Myocyte (in vitro differentiated cells): Measurements from ENCODE around the gene KRT74. TPM values are rescaled to one million over a fixed set of nuclear protein-coding genes. Genes with fewer than 3 reads are reported as not detected.

Experiments
- DNase-seq: peaks from one replicate; pipeline ENCODE4 v3.0.0-alpha.2; 2012; ENCODE audit warnings: low read depth
- polyA plus RNA-seq: library from polyadenylated mRNA; unstranded; fragments of >200 nt; gene quantifications from one replicate; pipeline ENCODE4 v1.2.1, GENCODE V29; 2012; ENCODE audit warnings: missing spikeins
- total RNA-seq: library from RNA; depleted of rRNA; stranded (reverse); fragments of >200 nt; gene quantifications from 2 replicates; pipeline ENCODE4 v1.2.3, GENCODE V29; 2014

The KRT74 gene
- not detected in 2 replicates for total RNA-seq
- polyA plus RNA-seq, result not detected

GRCh38 chr12:52573743-52574142 is at the start of gene KRT74:
Gene KRT74, minus strand, starts transcription at chr12:52573843. Its CDS starts 66 bp downstream, at chr12:52573777.
- no peak for DNase-seq

GRCh38 chr12:52622349-52622748 is 48.7 kb upstream of the KRT74 start:
- peak; percentile 9 for DNase-seq

DNA sequence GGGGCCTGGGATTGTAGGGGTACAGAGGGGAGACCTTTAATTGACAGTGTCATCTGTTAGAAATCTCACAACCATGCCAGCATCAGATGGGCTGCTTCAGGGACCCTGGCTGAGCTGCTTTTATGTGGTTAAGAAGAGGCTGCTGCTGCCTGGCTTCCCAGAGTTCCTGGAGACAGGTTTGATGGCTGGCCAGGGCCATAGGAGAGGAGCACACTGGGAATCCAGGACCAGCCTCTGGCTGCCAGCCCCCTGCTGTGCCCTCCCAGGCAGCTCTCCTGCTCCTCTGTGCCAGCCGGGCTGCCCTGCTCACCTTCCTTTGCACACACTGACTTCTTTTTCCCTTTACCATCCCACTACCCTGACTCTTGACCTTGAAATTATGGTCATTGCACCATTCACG is 45.2 kb upstream of the KRT74 start:
- no peak for DNase-seq

- no peak for DNase-seq
Measured at GRCh38 chr12:52618216-52618615, 44.6 kb upstream of the KRT74 start, which contains the start of gene KRT73. Gene KRT73, minus strand, starts transcription at chr12:52618559. Its CDS starts 35 bp downstream, at chr12:52618524.

DNA sequence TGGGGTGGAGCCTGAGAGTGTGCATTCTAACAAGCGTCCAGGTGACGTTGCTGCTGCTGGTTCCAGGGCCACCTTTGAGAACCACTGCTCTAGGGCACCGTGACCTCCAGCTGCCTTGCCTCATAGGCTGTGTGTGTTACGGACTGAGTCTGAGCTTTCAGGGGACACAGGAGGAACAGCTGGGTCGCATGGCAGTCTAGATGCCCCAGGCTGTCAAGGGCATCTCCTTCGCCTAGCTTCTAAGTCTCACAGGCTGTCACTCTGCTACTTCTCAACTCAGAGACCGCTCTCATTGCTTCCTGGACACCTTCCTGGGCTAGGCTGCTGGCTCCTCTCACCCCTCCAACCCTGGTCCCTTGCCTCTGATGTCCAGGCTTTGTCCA is 43.8 kb upstream of the KRT74 start:
- DNase-seq, result no peak

GRCh38 chr12:52616680-52617402 is 43.2 kb upstream of the KRT74 start:
- no peak for DNase-seq

DNA sequence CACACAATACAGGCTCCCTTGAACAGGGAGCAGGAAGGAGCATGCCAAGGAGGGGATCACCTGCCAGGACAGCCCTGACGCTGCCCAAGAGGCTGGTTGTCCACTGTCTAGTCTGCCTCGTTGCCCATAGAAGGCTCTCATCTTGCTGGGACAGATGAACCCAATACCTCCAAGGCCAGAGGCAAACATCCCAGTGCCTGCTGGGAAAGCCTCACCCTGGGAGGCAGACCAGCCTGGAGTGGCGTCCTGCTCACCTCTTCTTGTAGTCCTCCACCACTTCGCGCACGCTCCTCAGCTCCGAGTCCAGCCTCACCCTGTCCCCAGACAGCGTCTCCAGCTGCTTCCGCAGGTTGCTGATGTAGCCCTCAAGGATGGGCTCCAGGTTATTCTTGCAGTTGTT is 42.3 kb upstream of the KRT74 start:
- no peak for DNase-seq

GRCh38 chr12:52615208-52615868 is 41.7 kb upstream of the KRT74 start:
- no peak for DNase-seq

DNA sequence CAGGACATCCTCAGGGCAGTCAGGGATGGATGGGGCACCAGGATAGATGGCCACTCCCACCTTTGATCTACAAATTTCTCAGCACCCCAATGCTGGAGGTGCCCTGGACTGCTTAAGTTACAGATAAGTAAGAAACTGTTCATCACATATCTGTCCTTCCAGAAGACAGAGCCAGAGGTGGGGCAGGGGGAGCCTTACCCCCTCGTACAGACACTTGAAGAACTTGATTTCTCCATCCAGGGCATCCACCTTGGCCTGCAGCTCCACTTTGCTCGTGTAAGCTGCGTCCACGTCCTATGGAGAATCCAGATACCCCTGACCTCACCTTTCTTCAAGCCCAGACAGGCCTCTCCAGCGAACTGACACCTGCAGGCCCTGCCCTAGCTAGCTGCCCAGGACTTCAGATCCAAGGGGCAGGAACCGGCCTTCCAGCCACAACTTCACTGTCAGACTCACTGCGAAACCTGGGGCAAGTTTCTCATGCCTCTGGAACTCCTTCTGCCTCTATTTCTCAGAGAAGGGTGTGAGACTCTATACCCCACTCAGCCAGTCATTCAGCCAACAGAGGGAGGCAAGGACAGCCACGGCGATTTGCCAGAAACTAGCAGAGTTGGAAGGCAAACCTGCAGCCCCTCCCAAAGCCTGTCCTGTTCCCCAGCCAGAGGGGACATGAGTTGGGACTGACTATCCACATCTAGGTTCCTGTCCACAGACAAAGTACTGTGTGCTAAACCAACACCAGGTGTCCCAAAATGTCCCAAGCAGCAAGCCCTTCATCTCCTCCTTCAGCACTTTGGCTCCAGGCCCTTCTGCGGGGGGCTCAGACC is 41.0 kb upstream of the KRT74 start:
- DNase-seq, result no peak

- DNase-seq, result no peak
Measured at GRCh38 chr12:52613384-52614030, 39.9 kb upstream of the KRT74 start.

- no peak for DNase-seq
Measured at GRCh38 chr12:52612431-52613383, 39.1 kb upstream of the KRT74 start.

DNA sequence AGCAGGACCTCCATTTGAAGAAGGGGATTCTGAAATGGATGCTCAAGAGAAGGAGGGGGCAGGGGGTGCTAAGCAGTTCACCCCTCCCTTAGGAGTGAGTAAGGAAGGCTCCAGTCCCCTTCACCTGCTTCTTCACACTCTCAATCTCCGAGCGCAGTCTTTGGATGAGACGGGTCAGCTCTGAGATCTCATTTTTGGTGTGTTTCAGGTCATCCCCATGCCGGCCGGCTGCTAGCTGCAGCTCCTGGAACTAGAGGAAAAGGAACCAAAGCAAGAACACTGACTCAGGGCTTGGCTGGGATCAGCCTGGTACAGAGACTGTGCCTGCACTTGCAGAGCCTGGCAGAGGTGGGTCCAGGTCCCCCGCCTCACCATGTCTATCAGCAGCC is 37.4 kb upstream of the KRT74 start:
- no peak for DNase-seq

GRCh38 chr12:52608826-52609630 is 35.4 kb upstream of the KRT74 start:
- no peak for DNase-seq

GRCh38 chr12:52608161-52608560 is 34.5 kb upstream of the KRT74 start:
- DNase-seq, result no peak

DNA sequence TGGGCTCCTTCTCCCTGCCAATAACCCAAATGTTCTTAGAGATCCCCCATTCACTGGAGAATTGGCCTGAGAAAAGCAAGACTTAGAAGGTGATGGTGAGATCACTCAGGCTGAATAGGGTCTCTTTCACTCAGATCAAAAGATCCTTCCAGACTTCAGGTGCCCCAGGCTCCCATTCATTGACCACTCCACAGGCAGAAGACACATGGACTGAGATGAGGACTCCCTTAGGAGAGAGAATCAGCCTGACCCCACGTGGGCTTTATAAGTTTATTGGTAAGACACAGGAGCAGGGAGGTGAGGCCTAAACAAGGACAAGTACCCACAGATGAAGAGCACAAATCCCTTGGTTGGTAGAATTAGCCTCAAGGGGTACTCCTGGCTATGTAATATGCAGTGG is 33.7 kb upstream of the KRT74 start:
- no peak for DNase-seq

- no peak for DNase-seq
Measured at GRCh38 chr12:52606581-52607218, 33.1 kb upstream of the KRT74 start.

DNA sequence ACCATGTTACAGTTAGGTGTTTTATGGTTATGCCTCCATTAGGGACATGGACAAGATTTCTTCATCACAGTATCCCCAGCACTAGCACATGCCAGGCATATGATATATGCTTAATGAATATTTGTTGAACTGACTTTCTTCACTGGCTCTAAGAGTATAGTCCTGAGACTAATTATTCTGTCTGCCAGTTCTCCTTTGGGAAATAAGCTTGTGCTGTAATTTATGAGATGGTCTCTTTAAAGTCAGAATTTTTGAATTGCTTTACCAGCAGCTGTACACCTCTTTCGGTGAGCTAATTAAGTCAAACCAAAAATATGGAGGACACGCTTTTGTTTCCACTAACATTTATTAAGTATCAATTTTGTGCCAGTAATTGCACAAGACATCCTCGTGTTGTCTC is 32.5 kb upstream of the KRT74 start:
- no peak for DNase-seq

DNA sequence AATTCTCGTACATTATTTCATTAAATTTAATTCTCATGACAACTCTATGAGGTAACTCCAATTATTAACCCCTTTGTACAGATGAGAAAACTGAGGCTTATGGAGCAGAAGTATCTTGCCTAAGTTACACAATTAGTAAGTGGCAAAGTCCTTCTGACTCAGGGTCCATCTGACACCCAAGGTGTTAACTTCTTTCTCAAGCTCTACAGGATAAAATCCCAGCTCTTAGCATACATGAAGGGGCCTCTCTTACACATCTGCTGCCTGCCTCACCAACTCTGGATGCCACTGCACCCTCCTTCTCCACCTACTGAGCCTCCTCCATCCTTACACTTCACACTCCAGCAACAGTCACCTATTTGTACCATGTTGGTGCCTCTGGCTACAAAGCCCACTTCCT is 31.9 kb upstream of the KRT74 start:
- DNase-seq, result no peak

DNA sequence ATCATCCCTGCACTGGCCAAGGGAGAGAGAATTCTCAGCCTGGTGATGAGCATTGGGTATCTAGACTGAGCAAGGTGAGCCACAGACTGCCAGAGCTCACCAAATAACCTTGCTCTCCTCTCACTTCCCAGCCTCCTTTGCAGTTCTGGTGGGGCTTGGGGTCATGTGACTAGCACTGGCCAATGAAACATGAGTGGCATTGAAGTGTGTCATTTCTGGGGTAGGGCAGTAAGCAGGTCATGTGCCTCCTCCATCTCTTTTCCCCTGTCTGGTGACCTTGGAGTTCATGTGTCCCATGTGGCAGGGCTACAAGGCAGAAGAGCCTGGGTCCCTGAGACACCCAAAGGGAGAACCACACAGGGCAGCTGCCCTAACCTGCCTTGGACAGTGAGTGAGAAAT is 31.2 kb upstream of the KRT74 start:
- DNase-seq, result no peak
